Smooth muscle cell (in vitro differentiated cells): ENCODE measurements around the gene SMTNL2. TPM values are rescaled to one million over a fixed set of nuclear protein-coding genes. Genes with fewer than 3 reads are reported as not detected.
"Not testable (repeated sequence)": the region's sequence is repeated elsewhere in the genome, so short reads cannot be mapped to it uniquely, and the experiment has no call there.

Experiments used
- DNase-seq: peaks from one replicate; lab custom pipeline; 2025; ENCODE audit not compliant: unreplicated experiment; lab: John Stamatoyannopoulos, UW
- H2AFZ ChIP-seq: fragments of 200-600 bp; sonication (generic); 2 replicates; pipeline ENCODE4 v1.6.0; 2016; ENCODE audit warnings: antibody characterized with exemption, low read depth, mild to moderate bottlenecking
- H3F3A ChIP-seq: fragments of 200-600 bp; sonication (generic); 2 replicates; pipeline ENCODE4 v1.6.0; 2017; ENCODE audit warnings: antibody characterized with exemption, low read depth
- H3K27ac ChIP-seq: fragments of 200-600 bp; sonication (generic); 2 replicates; pipeline ENCODE4 v1.5.1; 2016; ENCODE audit warnings: low read depth, mild to moderate bottlenecking
- H3K27me3 ChIP-seq: fragments of 200-600 bp; sonication (generic); 2 replicates; pipeline ENCODE4 v1.6.1; 2016; ENCODE audit warnings: low read depth, mild to moderate bottlenecking
- H3K36me3 ChIP-seq: fragments of 200-600 bp; sonication (generic); 2 replicates; pipeline ENCODE4 v1.5.1; 2016; ENCODE audit warnings: low read depth
- H3K4me1 ChIP-seq: fragments of 200-600 bp; sonication (generic); 2 replicates; pipeline ENCODE4 v1.5.1; 2016; ENCODE audit warnings: low read depth
- H3K4me2 ChIP-seq: fragments of 200-600 bp; sonication (generic); 2 replicates; pipeline ENCODE4 v1.6.0; 2016; ENCODE audit warnings: mild to moderate bottlenecking
- H3K4me3 ChIP-seq: fragments of 200-600 bp; sonication (generic); 2 replicates; pipeline ENCODE4 v1.5.1; 2016; ENCODE audit warnings: mild to moderate bottlenecking
- H3K79me2 ChIP-seq: fragments of 200-600 bp; sonication (generic); 2 replicates; pipeline ENCODE4 v1.6.0; 2016; ENCODE audit warnings: low read depth, mild to moderate bottlenecking
- H3K9ac ChIP-seq: fragments of 200-600 bp; sonication (generic); 2 replicates; pipeline ENCODE4 v1.6.0; 2016; ENCODE audit warnings: low read depth
- H3K9me3 ChIP-seq: fragments of 200-600 bp; sonication (generic); replicated peaks from 2 replicates; pipeline ENCODE4 v1.5.1; 2016; ENCODE audit warnings: low read depth
- H4K20me1 ChIP-seq: fragments of 200-600 bp; sonication (generic); 2 replicates; pipeline ENCODE4 v1.6.0; 2016; ENCODE audit warnings: low read depth
- CTCF ChIP-seq: fragments of 200-600 bp; sonication (generic); IDR thresholded peaks from 2 replicates; pipeline ENCODE4 v1.5.1; 2017; ENCODE audit warnings: borderline replicate concordance, mild to moderate bottlenecking, antibody characterized with exemption; ENCODE audit not compliant: insufficient read depth, poor library complexity, severe bottlenecking
- WGBS: methylation state at CpG from one replicate; pipeline ENCODE4 v1.1.7; 2016; ENCODE audit warnings: low lambda C conversion rate; 5-methylcytosine and 5-hydroxymethylcytosine counted together
- polyA plus RNA-seq: library from polyadenylated mRNA; unstranded; fragments of >200 nt; fragmentation: Nextera tagmentation; extraction: Ambion mirVana; gene quantifications from 2 replicates; pipeline ENCODE4 v1.2.1, GENCODE V29; 2016
- total RNA-seq: library from RNA; depleted of rRNA; stranded (reverse); fragments of >200 nt; gene quantifications from 2 replicates; pipeline ENCODE4 v1.2.3, GENCODE V29; 2014

SMTNL2 gene
- total and polyA plus RNA-seq, 2 experiments from 2014 or later: 5.1 to 8.3 TPM

DNA sequence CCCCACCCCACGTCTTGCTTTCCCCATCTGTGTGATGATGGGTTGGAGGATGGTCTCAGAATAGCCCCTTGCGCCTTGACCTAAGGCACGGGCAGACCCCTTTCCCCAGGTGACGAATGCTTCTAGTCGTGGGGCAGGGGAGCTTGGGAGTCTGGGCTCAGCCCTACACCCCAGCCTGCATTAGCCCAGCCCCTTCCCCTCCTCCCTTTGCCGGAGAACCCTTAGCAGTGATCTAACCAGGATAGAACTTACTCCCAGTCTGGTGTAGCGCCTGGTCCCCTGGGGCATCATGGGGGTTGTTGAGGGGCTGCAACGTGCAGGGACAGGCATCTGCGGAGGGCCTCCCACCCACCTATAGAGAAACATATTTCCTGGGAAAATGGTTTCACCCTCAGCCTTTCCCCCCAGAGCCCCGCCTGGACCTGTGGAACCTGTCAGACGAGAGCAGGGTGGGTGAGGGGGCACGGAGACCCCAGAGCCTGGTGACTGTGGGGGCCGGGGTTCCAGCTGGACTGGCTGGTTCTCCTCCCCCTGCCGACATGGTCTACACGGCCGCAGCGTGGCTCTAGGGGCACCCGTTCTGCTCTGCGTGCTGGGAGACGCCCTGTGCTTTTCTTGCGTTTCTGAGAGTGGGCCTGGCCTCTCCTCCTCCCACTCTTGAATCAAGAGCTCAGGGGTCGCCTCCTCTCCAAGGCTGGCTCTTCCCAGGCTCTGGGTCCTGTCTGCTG lies 4.7 kb downstream of the SMTNL2 start:
- Histone ChIP-seq H3K27ac (no peak overlapping the region), H3K36me3 (no peaks in the 10 kb centered on the region), H3K9ac (no peak overlapping the region), H4K20me1 (no peaks in the 10 kb centered on the region), H3K4me3 (no peak overlapping the region), H3K27me3 (no peaks in the 10 kb centered on the region), H3F3A (peaks cover 4% of the 10 kb centered on the region), H2AFZ (no peak overlapping the region), H3K9me3 (no peaks in the 10 kb centered on the region), H3K4me2 (no peak overlapping the region), H3K4me1 (peaks cover 6% of the 10 kb centered on the region), H3K79me2 (peaks cover 22% of the 10 kb centered on the region)
- DNase-seq: no peak
- 74% methylated on average over 22 of the region's 22 CpGs for WGBS
- TF ChIP-seq CTCF: no peak

DNA sequence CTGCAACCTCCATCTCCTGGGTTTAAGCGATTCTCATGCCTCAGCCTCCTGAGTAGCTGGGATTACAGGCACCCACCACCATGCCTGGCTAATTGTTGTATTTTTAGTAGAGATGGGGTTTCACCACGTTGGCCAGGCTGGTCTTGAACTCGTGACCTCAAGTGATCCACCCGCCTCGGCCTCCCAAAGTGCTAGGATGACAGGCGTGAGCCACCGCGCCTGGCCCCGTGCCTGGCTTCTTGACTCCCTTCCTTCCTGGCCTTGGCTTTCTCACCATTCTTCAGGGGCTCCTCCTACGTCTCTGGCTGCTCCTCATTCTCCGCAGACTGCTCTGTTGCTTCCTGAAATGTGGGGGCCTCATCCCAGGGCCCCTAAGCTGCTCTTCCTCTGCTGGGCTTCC lies 5.7 kb downstream of the SMTNL2 start:
- not testable (repeated sequence) for H3K27ac ChIP-seq, H3K4me3 ChIP-seq, H4K20me1 ChIP-seq, H3K9ac ChIP-seq, H3K4me1 ChIP-seq, H3F3A ChIP-seq, H3K27me3 ChIP-seq, H3K36me3 ChIP-seq, H3K4me2 ChIP-seq, H2AFZ ChIP-seq, DNase-seq, H3K9me3 ChIP-seq
- WGBS: 86% methylated on average over 11 of the region's 11 CpGs
- peaks cover 16% of the 10 kb centered on the region for H3K79me2 ChIP-seq

DNA sequence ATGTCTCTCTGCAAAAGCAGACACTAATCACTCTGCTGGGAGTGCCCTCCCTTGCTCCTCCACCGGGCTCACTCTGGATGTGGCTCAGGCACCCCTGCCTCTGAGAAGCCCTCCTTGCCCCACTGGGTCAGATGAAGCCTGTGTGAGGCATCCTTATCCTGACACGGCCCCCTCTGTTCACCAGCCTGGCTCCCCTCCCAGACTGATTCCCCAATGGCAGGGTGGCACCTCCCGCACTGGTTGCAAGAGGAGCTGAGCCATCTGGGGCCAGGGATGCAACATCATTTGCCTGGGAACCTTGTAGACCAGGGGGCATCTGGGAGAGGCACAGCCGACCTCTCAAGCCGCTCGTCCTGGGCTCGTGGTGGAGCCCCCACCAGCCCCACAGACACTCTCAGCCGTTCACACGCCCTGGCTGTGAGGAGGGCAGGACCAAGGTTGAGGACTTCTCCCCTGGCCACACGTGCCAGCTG lies 6.7 kb downstream of the SMTNL2 start:
- Histone ChIP-seq H3K4me2 (no peak overlapping the region), H3K4me1 (peaks cover 6% of the 10 kb centered on the region), H3K79me2 (peaks cover 16% of the 10 kb centered on the region), H3K4me3 (no peak overlapping the region), H3K36me3 (no peaks in the 10 kb centered on the region), H3K9ac (no peak overlapping the region), H2AFZ (no peak overlapping the region), H3K27ac (no peak overlapping the region), H3F3A (peaks cover 4% of the 10 kb centered on the region), H4K20me1 (no peaks in the 10 kb centered on the region), H3K27me3 (no peaks in the 10 kb centered on the region), H3K9me3 (no peaks in the 10 kb centered on the region)
- 88% methylated on average over 10 of the region's 10 CpGs for WGBS
- DNase-seq: no peak
- no peak for TF ChIP-seq CTCF

DNA sequence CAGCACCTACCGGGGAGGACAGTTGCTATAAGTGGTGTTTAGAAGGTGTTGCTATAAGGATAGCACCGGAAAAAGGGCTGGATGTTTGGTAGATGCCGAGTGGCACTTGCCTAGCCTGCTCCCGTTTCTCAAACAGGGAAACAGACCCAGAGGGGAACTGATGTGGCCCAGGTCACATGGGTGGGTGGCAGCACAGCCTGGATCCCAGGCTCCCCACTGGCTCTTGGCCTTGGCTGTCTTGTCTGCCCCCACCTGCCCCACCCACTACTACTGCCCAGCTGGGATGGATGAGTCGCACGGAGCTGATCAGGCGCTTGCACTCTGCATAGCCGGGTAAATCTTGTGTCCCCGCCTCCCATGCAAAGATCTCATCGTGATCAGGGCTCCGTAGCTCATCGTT lies 7.2 kb downstream of the SMTNL2 start:
- no peak for DNase-seq
- Histone ChIP-seq H3K4me2 (no peak overlapping the region), H3F3A (peaks cover 4% of the 10 kb centered on the region), H3K27ac (no peak overlapping the region), H3K9me3 (no peaks in the 10 kb centered on the region), H3K4me1 (peaks cover 6% of the 10 kb centered on the region), H3K79me2 (peaks cover 16% of the 10 kb centered on the region), H3K36me3 (no peaks in the 10 kb centered on the region), H2AFZ (no peak overlapping the region), H3K27me3 (no peaks in the 10 kb centered on the region), H4K20me1 (no peaks in the 10 kb centered on the region), H3K9ac (no peak overlapping the region), H3K4me3 (no peak overlapping the region)
- no peak for TF ChIP-seq CTCF
- 44% methylated on average over 12 of the region's 12 CpGs for WGBS
